Endodermal cell (in vitro differentiated cells): ENCODE data around the gene TLR1. TPM values are rescaled to one million over a fixed set of nuclear protein-coding genes. Genes with fewer than 3 reads are reported as not detected.
"Not testable (repeated sequence)": the region's sequence is repeated elsewhere in the genome, so short reads cannot be mapped to it uniquely, and the experiment has no call there.

Source experiments
- DNase-seq: peaks from one replicate; pipeline ENCODE4 v3.0.0-alpha.2; 2017
- H3K27ac ChIP-seq: 2 replicates; pipeline ENCODE4 v1.5.1; 2013; ENCODE audit warnings: mild to moderate bottlenecking, low read depth, low read length, moderate library complexity
- H3K27me3 ChIP-seq: 2 replicates; pipeline ENCODE4 v1.6.1; 2013; ENCODE audit warnings: mild to moderate bottlenecking, low read length, moderate library complexity; ENCODE audit not compliant: insufficient read depth, control insufficient read depth, poor library complexity, severe bottlenecking
- H3K36me3 ChIP-seq: 2 replicates; pipeline ENCODE4 v1.7.0; 2013; ENCODE audit warnings: mild to moderate bottlenecking, low read length, moderate library complexity; ENCODE audit not compliant: control insufficient read depth, insufficient read depth
- H3K4me1 ChIP-seq: one replicate; pipeline ENCODE4 v1.7.0; 2013; ENCODE audit warnings: low read length; ENCODE audit not compliant: control insufficient read depth, insufficient read depth
- H3K4me3 ChIP-seq: 2 replicates; pipeline ENCODE4 v1.5.1; 2013; ENCODE audit warnings: mild to moderate bottlenecking, low read length, moderate library complexity
- H3K9ac ChIP-seq: 2 replicates; pipeline ENCODE4 v1.6.1; 2013; ENCODE audit warnings: mild to moderate bottlenecking, low read length, moderate library complexity; ENCODE audit not compliant: poor library complexity, severe bottlenecking; ENCODE audit errors: extremely low read depth
- H3K9me3 ChIP-seq: 2 replicates; pipeline ENCODE4 v1.6.1; 2013; ENCODE audit warnings: mild to moderate bottlenecking, low read length, moderate library complexity; ENCODE audit not compliant: control insufficient read depth
- H3K27ac Mint-ChIP-seq: 2 replicates; pipeline ENCODE4 v1.8.0; 2020; ENCODE audit warnings: mixed read lengths
- H3K27me3 Mint-ChIP-seq: 2 replicates; pipeline ENCODE4 v1.8.0; 2021; ENCODE audit warnings: mild to moderate bottlenecking, mixed read lengths; ENCODE audit not compliant: insufficient read depth
- H3K36me3 Mint-ChIP-seq: 2 replicates; pipeline ENCODE4 v1.8.0; 2020; ENCODE audit warnings: low read depth, mixed read lengths
- H3K4me1 Mint-ChIP-seq: 2 replicates; pipeline ENCODE4 v1.8.0; 2020; ENCODE audit warnings: mixed read lengths
- H3K4me3 Mint-ChIP-seq: 2 replicates; pipeline ENCODE4 v1.8.0; 2020; ENCODE audit warnings: mild to moderate bottlenecking, moderate library complexity, mixed read lengths
- H3K9me3 Mint-ChIP-seq: 2 replicates; pipeline ENCODE4 v1.8.0; 2020; ENCODE audit warnings: mild to moderate bottlenecking, mixed read lengths
- CTCF ChIP-seq: fragments of 200-600 bp; sonication (generic); conservative IDR thresholded peaks from 2 replicates; pipeline ENCODE4 v1.5.0; 2021; ENCODE audit warnings: antibody characterized with exemption, mild to moderate bottlenecking
- WGBS, 2 experiments: methylation state at CpG; one replicate each; pipeline versions ENCODE4 v1.1.5 to v1.1.7; 2013; ENCODE audit warnings: missing lambda C conversion rate in 2 of 2, mixed read lengths in 1 of 2; ENCODE audit not compliant: insufficient coverage in 1 of 2, insufficient read length in 1 of 2; 5-methylcytosine and 5-hydroxymethylcytosine counted together
- total RNA-seq, 2 donors: library from RNA; stranded (reverse); fragmentation: NEBNext Ultra II Directional in 1 of 2; extraction: Animal tissue kit (Norgen Biotek cat#: 25700) in 1 of 2; gene quantifications; 2 replicates in 1 of 2; 3 replicates in 1 of 2; pipeline ENCODE4 v1.2.1, GENCODE V29; 2021

Gene TLR1
- total RNA-seq, 2 donors from 2014 or later = 0.09 TPM; not detected in 1

- Mint-ChIP-seq H3K36me3 (no peaks in the 10 kb centered on the region), H3K27me3 (no peaks in the 10 kb centered on the region), H3K4me3 (no peak overlapping the region), H3K4me1 (no peaks in the 10 kb centered on the region), H3K9me3 (no peaks in the 10 kb centered on the region), H3K27ac (no peak overlapping the region)
- no peak overlapping the region for H3K4me3 ChIP-seq
- no peak for TF ChIP-seq CTCF
- WGBS, 2 experiments = 88 to 90% methylated on average over 8 of the region's 8 CpGs
- no peaks in the 10 kb centered on the region for H3K9me3 ChIP-seq
- DNase-seq = no peak
- no peaks in the 10 kb centered on the region for H3K27me3 ChIP-seq
- H3K9ac ChIP-seq = no peak overlapping the region
- no peaks in the 10 kb centered on the region for H3K36me3 ChIP-seq
- H3K4me1 ChIP-seq = no peaks in the 10 kb centered on the region
- no peak overlapping the region for H3K27ac ChIP-seq
These were observed 30.2 kb downstream of the TLR1 start for GRCh38 chr4:38774181-38774955.

- not testable (repeated sequence) for DNase-seq, H3K4me1 ChIP-seq, H3K27ac Mint-ChIP-seq, H3K4me1 Mint-ChIP-seq, H3K27me3 Mint-ChIP-seq, H3K9ac ChIP-seq, H3K36me3 Mint-ChIP-seq, H3K27ac ChIP-seq, H3K27me3 ChIP-seq, H3K4me3 Mint-ChIP-seq, H3K9me3 ChIP-seq, H3K9me3 Mint-ChIP-seq, H3K36me3 ChIP-seq, H3K4me3 ChIP-seq
- 97 to 100% methylated on average over 1 of the region's 2 CpGs for WGBS, 2 experiments
These were observed 34.3 kb downstream of the TLR1 start for GRCh38 chr4:38770281-38770680.

GRCh38 chr4:38769857-38770256 lies 34.7 kb downstream of the TLR1 start:
- H3K4me1 ChIP-seq = no peaks in the 10 kb centered on the region
- Mint-ChIP-seq H3K9me3 (no peaks in the 10 kb centered on the region), H3K36me3 (no peaks in the 10 kb centered on the region), H3K4me3 (no peak overlapping the region), H3K27me3 (no peaks in the 10 kb centered on the region), H3K27ac (no peak overlapping the region), H3K4me1 (no peaks in the 10 kb centered on the region)
- no peak overlapping the region for H3K27ac ChIP-seq
- H3K9me3 ChIP-seq = no peaks in the 10 kb centered on the region
- no peaks in the 10 kb centered on the region for H3K36me3 ChIP-seq
- H3K4me3 ChIP-seq = no peak overlapping the region
- 98 to 100% methylated on average over 1 to 2 of the region's 2 CpGs for WGBS, 2 experiments
- no peak for DNase-seq
- H3K27me3 ChIP-seq = no peaks in the 10 kb centered on the region
- TF ChIP-seq CTCF = no peak
- no peak overlapping the region for H3K9ac ChIP-seq
